ENCODE data around the gene SULT1A2. TPM values are rescaled to one million over a fixed set of nuclear protein-coding genes. Genes with fewer than 3 reads are reported as not detected.
A peak's percentile ranks its signal among the peaks of the same experiment; 100 is the strongest.

The SULT1A2 gene
- total and polyA plus RNA-seq, 2 of the 13 experiments (the other 11 are each of a cell fraction or from before 2014, with no cell fraction given) = 33.0 to 34.2 TPM

DNA sequence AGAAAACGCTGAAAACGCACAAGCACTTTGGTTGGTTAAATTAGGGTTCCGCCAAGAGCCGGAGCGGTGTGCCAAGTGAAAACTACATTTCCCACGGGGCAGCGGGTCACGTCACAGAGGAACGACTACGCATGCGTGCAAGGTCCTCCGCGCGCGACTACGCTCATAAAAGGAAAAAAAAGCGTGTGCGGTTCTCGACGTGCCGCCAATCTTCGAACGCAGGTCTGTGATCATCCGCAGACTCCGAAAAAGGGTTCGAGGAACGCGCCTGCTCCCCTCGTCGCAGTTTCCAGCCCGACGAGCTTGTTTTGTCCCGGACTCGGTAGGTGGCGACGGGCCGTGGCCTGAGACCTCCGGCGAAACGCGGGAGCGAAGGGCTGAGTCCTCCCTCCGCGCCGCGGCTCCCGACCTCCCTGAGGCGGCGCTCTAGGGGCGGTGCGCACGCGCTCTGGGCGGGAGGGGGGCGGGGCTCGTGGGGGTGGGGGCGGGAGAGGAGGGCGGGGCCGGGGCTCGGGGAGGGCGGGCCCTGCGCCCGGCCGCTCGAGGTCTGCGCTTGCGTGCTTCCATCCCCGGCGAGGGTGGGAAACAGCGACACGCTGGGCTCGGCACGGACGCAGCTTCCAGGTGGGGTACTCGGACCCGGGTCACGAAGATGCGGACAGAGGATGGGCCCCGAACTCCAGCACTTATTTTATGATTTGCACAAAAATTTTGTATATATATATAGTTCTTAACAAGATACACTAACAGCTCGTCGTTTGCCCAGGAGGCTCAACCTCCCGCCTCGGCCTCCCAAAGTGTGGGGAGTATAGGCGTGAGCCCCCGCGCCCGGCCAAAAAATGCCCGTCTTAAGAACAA is 42.8 kb downstream of the SULT1A2 start, which contains the start of gene SGF29 (continued):
- TF ChIP-seq CREB1 (IDR thresholded peaks at IDR 0.05) (peak; percentile 89), CREB1 (CRISPR knock-in tag; IDR thresholded peaks at IDR 0.05) (peak; percentile 96), ZZZ3 (CRISPR knock-in tag; IDR thresholded peaks at IDR 0.05; ENCODE audit: borderline replicate concordance) (peak; percentile 88), ZNF318 (CRISPR knock-in tag; IDR thresholded peaks at IDR 0.05) (peak; percentile 65; the same call in 1 of the 2 replicates), ZSCAN22 (CRISPR knock-in tag; IDR thresholded peaks at IDR 0.05) (0 out of 2 replicates have a peak, but pooled peaks have one; percentile 25), ARID4A (CRISPR knock-in tag; IDR thresholded peaks at IDR 0.05; ENCODE audit: borderline replicate concordance) (peak; percentile 93)
